Astrocyte of the cerebellum (primary cell): ENCODE measurements around the gene TBCE.

Experiments used
- DNase-seq: peaks from one replicate; pipeline ENCODE4 v3.0.0-alpha.2; 2011; ENCODE audit warnings: low read depth
- H3K4me3 ChIP-seq: 2 replicates; pipeline ENCODE4 v1.5.1; 2011; ENCODE audit warnings: mild to moderate bottlenecking, low read depth, low read length, moderate library complexity
- in situ Hi-C: cut with HindIII; loops from 2 replicates; pipeline ENCODE4 v1.10.0; 2017; ENCODE audit warnings: low sequenced_read_pairs
- TF ChIP-seq, protein P1 (sequence below): IDR thresholded peaks from 2 replicates; pipeline ENCODE4 v1.5.1; 2012; ENCODE audit warnings: low read length, low read depth, moderate library complexity, mild to moderate bottlenecking; ENCODE audit errors: missing control alignments

Gene TBCE

DNA sequence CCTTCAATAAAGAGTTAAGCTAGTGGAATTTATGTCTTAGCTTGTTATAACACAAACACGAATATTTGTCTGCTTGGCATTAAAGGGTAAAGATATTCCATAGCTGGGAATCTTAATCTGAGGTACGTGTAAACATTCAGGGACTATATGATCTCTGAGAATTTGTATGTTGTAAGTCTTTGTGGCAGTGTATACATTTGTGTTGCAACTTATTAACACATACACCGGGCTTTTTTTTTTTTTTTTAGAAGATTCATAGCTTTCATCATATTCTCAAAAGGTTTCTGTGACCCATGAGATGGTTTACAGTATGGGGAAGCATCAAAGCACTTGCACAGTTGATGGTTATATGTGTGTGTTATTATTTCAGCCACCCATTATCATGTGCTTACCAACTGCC lies 35.8 kb upstream of the TBCE start:
- no peak for DNase-seq
- H3K4me3 ChIP-seq, result no peak overlapping the region
- in situ Hi-C loops, result no loop called here
- TF ChIP-seq, protein P1, sequence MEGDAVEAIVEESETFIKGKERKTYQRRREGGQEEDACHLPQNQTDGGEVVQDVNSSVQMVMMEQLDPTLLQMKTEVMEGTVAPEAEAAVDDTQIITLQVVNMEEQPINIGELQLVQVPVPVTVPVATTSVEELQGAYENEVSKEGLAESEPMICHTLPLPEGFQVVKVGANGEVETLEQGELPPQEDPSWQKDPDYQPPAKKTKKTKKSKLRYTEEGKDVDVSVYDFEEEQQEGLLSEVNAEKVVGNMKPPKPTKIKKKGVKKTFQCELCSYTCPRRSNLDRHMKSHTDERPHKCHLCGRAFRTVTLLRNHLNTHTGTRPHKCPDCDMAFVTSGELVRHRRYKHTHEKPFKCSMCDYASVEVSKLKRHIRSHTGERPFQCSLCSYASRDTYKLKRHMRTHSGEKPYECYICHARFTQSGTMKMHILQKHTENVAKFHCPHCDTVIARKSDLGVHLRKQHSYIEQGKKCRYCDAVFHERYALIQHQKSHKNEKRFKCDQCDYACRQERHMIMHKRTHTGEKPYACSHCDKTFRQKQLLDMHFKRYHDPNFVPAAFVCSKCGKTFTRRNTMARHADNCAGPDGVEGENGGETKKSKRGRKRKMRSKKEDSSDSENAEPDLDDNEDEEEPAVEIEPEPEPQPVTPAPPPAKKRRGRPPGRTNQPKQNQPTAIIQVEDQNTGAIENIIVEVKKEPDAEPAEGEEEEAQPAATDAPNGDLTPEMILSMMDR, result no peak

DNA sequence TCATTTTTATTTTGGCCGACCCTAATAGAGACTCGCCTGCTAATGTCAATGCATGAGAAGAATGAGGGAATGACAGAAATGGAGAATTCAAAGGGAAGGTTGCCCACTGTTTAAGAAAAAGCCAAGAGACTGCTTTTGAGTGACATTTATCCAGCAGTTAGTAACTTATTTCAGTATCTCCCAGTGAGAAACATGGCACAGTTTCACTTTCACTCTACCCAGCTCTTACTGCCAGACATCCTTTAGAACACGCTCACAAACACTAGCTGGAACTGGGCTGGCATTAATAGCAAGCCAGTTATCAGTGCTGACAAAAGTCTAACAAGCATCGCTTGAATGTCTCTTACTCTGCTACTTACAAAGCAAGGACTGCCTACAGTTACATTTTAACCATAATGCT lies 30.3 kb upstream of the TBCE start:
- no peak overlapping the region for H3K4me3 ChIP-seq
- in situ Hi-C loops, result no loop called here
- TF ChIP-seq, protein P1, result no peak
- DNase-seq, result no peak

DNA sequence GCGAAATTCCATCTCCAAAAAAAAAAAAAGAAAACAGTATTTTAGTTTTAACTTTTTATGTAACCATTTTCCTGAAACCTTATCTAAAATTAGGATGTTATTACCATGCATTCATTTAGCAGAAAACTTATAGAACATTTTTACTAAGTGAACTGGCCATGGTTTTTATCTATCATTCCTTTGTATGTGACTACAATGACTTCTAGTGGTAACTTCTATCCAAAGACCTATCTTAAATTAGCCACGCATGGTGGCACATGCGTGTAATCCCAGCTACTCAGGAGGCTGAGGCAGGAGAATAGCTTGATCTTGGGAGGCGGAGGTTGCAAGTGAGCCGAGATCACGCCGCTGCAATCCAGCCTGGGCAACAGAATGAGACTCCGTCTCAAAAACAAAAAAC lies 27.5 kb upstream of the TBCE start:
- H3K4me3 ChIP-seq, result no peak overlapping the region
- no peak for DNase-seq
- TF ChIP-seq, protein P1, result no peak
- in situ Hi-C loops, result no loop called here

DNA sequence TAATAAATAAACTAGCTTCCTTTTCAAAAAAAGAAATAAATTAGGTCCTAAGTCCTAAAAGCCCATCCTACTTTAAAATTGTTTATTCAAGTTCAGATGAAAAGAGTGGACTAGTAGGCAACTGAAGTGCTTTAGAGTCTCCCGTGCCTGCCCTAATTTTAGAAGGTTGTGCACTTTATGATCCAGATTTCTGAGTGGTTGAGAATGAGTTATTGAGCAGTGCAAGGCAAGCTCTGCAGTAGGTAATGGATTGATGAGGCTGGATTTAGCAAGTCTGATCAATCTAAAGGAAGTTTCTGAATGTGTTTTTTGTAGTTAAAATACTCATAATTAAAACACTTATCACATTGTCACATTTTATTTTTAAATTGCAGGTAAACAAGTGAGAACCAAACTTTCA lies 25.9 kb upstream of the TBCE start:
- TF ChIP-seq, protein P1, result no peak
- no peak for DNase-seq

DNA sequence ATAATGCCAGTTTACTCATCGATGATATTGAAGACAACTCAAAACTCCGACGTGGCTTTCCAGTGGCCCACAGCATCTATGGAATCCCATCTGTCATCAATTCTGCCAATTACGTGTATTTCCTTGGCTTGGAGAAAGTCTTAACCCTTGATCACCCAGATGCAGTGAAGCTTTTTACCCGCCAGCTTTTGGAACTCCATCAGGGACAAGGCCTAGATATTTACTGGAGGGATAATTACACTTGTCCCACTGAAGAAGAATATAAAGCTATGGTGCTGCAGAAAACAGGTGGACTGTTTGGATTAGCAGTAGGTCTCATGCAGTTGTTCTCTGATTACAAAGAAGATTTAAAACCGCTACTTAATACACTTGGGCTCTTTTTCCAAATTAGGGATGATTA lies 25.2 kb upstream of the TBCE start:
- in situ Hi-C loops, result no loop called here
- no peak overlapping the region for H3K4me3 ChIP-seq
- no peak for DNase-seq
- TF ChIP-seq, protein P1, result no peak

More for the DNA sequence above, 25.9 kb upstream of the TBCE start:
- H3K4me3 ChIP-seq, result no peak overlapping the region
- in situ Hi-C loops, result no loop called here

DNA sequence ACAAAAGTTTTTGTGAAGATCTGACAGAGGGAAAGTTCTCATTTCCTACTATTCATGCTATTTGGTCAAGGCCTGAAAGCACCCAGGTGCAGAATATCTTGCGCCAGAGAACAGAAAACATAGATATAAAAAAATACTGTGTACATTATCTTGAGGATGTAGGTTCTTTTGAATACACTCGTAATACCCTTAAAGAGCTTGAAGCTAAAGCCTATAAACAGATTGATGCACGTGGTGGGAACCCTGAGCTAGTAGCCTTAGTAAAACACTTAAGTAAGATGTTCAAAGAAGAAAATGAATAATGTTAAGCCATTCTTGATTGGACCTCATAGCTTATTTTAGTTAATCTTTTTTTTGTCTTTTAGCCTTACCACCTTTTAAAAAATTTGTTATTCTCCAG lies 24.8 kb upstream of the TBCE start:
- in situ Hi-C loops, result no loop called here
- TF ChIP-seq, protein P1, result no peak
- H3K4me3 ChIP-seq, result no peak overlapping the region
- DNase-seq, result no peak

DNA sequence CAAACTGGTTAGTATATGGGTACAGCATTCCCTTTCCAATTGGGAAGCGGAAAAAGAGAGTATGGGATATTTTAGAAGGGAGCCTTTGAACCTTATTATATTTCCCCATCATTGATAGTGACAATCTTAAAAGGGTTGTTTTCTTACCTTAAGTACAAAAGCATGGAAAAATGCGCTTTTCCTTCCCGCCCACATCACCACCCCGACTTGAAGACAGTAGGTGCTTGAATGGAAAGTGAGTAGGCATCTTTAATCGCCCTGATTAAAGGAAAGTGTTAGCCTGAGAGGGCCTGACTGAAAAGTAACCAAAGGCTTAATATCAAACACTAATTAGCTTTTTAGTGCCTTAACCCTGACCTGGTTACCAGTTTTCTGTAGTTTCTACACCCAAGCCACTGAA lies 23.5 kb upstream of the TBCE start:
- DNase-seq, result no peak
- no peak overlapping the region for H3K4me3 ChIP-seq
- TF ChIP-seq, protein P1, result no peak
- in situ Hi-C loops, result no loop called here
